Measurements from ENCODE around the gene TAGLN. TPM values are rescaled to one million over a fixed set of nuclear protein-coding genes. Genes with fewer than 3 reads are reported as not detected.

TAGLN gene
- total and polyA plus RNA-seq, 8 donors, result 24.1 to 430 (median 75.7) TPM

DNA sequence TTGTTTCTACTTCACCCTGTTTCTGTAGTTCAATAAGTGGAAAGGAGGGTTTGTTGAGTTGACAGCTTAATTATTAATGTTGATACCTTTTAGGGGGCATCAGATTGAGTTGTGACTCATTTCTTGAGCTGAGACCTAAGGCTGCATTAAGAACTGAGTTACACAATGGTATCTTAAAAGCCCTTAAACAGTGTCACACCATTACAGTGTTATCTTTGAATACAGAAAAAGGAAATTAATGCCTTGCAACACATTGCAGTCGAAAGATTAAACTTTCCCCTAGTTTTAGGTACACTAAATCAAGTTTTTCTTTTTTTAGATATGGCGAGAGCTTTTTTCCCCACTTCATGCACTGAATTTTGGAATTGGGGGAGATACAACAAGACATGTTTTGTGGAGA is 38.3 kb upstream of the TAGLN start:
- FAIRE-seq, result no peak
- no peaks in the 10 kb centered on the region for H3K9me3 ChIP-seq
- peaks cover 0 to 53% (median 8%) of the 10 kb centered on the region in 3 donors for H3K36me3 ChIP-seq
- intact Hi-C loops (cut with DNase I), result no loop called here
- ATAC-seq, result no peak
- no peak overlapping the region for H3K4me3 ChIP-seq
- DNase-seq, result no peak
- TF ChIP-seq, protein P1, sequence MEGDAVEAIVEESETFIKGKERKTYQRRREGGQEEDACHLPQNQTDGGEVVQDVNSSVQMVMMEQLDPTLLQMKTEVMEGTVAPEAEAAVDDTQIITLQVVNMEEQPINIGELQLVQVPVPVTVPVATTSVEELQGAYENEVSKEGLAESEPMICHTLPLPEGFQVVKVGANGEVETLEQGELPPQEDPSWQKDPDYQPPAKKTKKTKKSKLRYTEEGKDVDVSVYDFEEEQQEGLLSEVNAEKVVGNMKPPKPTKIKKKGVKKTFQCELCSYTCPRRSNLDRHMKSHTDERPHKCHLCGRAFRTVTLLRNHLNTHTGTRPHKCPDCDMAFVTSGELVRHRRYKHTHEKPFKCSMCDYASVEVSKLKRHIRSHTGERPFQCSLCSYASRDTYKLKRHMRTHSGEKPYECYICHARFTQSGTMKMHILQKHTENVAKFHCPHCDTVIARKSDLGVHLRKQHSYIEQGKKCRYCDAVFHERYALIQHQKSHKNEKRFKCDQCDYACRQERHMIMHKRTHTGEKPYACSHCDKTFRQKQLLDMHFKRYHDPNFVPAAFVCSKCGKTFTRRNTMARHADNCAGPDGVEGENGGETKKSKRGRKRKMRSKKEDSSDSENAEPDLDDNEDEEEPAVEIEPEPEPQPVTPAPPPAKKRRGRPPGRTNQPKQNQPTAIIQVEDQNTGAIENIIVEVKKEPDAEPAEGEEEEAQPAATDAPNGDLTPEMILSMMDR (IDR thresholded peaks at IDR 0.05), result no peak
- no peak overlapping the region for H3K27ac ChIP-seq
- H3K4me1 ChIP-seq, result no peaks in the 10 kb centered on the region
- 64 to 70% methylated on average over 2 of the region's 2 CpGs for WGBS, 2 donors
- H3K27me3 ChIP-seq, result no peaks in the 10 kb centered on the region

DNA sequence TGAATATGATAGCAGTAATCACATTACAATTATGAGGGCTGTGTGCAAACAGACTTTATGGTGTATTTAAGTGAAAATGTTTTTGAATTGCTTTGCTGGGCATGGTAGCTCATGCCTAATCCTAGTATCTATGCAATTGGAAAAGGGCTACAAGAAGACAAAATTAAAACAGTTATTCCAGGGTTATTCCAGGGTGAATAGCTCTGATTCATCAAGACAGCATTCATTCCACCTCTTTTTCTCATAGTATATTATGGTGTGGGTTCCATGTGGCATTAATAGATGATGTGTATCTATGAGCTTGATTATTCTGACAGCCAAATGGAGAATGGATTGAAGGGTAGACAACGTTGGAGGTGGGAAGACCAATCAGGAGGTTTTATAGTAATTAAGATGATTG is 32.7 kb upstream of the TAGLN start:
- no peak overlapping the region for H3K4me3 ChIP-seq
- H3K27me3 ChIP-seq, result no peaks in the 10 kb centered on the region
- FAIRE-seq (no peak), ATAC-seq (no peak), DNase-seq (no peak)
- 52 to 62% methylated on average over 1 of the region's 1 CpG for WGBS, 2 donors
- no peaks in the 10 kb centered on the region for H3K4me1 ChIP-seq
- no peak overlapping the region for H3K27ac ChIP-seq
- peaks cover 5 to 72% (median 21%) of the 10 kb centered on the region in 3 donors for H3K36me3 ChIP-seq
- intact Hi-C loops (cut with DNase I), result no loop called here
- TF ChIP-seq, protein P1 (IDR thresholded peaks at IDR 0.05), result no peak
- no peaks in the 10 kb centered on the region for H3K9me3 ChIP-seq

GRCh38 chr11:117169736-117170135 is 29.4 kb upstream of the TAGLN start:
- WGBS, 2 donors, result 83 to 87% methylated on average over 2 of the region's 2 CpGs
- Histone ChIP-seq H3K4me1 (peaks cover 0 to 3% (median 0%) of the 10 kb centered on the region in 3 donors), H3K27me3 (no peaks in the 10 kb centered on the region), H3K27ac (no peak overlapping the region), H3K36me3 (peaks cover 5 to 39% (median 14%) of the 10 kb centered on the region in 3 donors), H3K9me3 (no peaks in the 10 kb centered on the region), H3K4me3 (no peak overlapping the region)
- FAIRE-seq (no peak), ATAC-seq (no peak), DNase-seq (no peak)
- TF ChIP-seq, protein P1 (IDR thresholded peaks at IDR 0.05), result no peak
- intact Hi-C loops (cut with DNase I), result no loop called here

DNA sequence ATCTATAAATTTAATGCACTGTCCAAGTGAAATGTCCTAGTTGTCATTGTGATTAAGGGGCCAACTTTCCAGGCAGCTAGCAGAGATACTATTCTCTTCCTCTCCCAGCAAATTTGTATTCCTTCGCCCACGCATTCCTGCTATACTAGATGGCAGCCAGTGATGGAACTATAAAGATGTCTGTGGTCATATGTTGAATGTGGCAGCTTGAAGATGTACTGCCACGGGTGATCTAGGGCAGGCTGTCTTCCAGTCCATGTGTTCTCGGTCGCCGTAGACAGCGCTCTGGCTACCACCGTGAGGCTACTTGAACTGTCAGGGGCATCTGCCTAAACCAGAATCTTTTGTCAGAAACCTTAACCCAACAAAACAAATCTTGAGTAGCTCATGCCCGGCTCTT is 29.0 kb upstream of the TAGLN start:
- no peak overlapping the region for H3K4me3 ChIP-seq
- no peaks in the 10 kb centered on the region for H3K9me3 ChIP-seq
- TF ChIP-seq, protein P1 (IDR thresholded peaks at IDR 0.05), result no peak
- no peak for ATAC-seq
- no peak overlapping the region for H3K27ac ChIP-seq
- no peaks in the 10 kb centered on the region for H3K27me3 ChIP-seq
- H3K4me1 ChIP-seq, result peaks cover 0 to 3% (median 0%) of the 10 kb centered on the region in 3 donors
- DNase-seq, result no peak
- WGBS, 2 donors, result 90 to 92% methylated on average over 9 of the region's 9 CpGs
- H3K36me3 ChIP-seq, result peaks cover 5 to 35% (median 14%) of the 10 kb centered on the region in 3 donors
- intact Hi-C loops (cut with DNase I), result no loop called here
- no peak for FAIRE-seq

DNA sequence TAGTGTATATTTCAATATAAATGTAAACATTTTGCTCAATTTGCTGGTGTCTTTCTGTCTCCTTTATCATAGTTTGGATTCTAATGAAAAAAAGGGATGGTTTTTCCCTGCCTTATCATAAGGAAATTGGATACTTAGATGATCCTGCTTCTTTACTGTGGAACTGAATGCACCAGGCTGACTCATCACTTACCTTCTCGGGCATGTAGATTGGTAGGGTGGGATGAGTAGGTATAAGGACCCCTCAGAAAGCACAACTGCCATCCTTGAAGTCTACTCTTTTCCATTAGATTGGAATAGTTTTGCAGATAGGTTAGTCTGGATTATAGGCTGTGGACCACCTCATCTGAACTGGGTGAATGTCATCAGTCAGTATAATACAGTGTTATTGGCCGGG is 28.2 kb upstream of the TAGLN start:
- H3K36me3 ChIP-seq, result peaks cover 5 to 28% (median 14%) of the 10 kb centered on the region in 3 donors
- no peak for FAIRE-seq
- H3K27me3 ChIP-seq, result no peaks in the 10 kb centered on the region
- intact Hi-C loops (cut with DNase I), result no loop called here
- TF ChIP-seq, protein P1 (IDR thresholded peaks at IDR 0.05), result no peak
- peaks cover 0 to 3% (median 0%) of the 10 kb centered on the region in 3 donors for H3K4me1 ChIP-seq
- WGBS, 2 donors, result 93 to 98% methylated on average over 2 of the region's 2 CpGs
- DNase-seq, result no peak
- no peaks in the 10 kb centered on the region for H3K9me3 ChIP-seq
- no peak overlapping the region for H3K27ac ChIP-seq
- ATAC-seq, result no peak
- no peak overlapping the region for H3K4me3 ChIP-seq
